ENCODE results near the gene FNDC3B.

The FNDC3B gene

DNA sequence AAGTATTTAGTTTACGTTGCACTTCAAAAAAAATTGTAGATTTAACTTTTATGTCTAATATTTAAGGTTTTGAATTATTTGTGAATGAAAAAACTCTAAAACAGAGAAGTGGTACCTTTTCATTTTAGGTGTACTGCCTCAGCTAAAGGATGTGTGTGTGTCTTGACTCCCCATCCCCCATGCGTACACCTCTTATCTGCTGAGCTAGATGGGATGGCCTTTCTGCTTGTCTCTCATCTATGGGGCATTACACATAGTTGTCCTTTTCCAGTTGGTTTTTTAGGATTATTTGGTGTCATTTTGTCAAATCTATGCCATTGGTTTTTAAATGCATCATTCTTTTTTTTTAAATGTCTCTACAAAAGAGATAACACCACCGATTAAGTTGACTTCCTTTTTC lies 110.9 kb downstream of the FNDC3B start:
- DNase-seq (ENCODE audit: low read depth in 2 of 2): no peak

DNA sequence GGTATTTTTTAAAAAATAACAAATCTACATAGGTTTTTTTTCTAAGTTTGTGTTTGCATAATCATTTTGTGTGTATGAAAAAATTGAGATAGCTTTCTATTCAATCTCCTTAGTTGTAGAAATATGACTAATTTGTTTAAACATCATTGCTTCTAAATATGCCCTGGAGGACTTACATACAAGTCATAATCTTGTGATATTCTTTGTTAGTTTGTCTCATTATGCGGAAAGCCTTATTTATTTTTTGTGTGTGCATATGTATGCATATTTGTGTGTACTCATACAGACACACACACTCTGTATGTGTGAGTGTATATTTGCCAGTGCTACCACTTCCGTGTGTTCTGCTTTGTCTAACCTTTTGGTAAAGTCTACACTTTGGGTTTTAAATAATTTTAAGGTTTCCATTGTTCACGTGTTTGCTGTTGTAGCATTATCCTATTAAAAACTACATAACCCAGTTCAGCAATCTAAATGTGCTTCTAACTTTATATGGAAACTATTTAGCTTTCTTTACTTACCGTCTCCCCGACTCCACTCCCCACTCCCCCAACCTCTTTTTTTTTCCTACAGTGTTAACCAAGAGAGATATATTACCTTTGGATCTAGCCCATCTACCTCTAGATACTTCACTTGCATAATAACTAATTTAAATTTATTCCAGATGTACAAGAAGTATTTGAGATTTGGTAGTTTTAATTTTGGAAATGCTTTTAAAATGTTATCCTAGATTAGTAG lies 111.7 kb downstream of the FNDC3B start:
- DNase-seq (ENCODE audit: low read depth in 2 of 2): no peak

DNA sequence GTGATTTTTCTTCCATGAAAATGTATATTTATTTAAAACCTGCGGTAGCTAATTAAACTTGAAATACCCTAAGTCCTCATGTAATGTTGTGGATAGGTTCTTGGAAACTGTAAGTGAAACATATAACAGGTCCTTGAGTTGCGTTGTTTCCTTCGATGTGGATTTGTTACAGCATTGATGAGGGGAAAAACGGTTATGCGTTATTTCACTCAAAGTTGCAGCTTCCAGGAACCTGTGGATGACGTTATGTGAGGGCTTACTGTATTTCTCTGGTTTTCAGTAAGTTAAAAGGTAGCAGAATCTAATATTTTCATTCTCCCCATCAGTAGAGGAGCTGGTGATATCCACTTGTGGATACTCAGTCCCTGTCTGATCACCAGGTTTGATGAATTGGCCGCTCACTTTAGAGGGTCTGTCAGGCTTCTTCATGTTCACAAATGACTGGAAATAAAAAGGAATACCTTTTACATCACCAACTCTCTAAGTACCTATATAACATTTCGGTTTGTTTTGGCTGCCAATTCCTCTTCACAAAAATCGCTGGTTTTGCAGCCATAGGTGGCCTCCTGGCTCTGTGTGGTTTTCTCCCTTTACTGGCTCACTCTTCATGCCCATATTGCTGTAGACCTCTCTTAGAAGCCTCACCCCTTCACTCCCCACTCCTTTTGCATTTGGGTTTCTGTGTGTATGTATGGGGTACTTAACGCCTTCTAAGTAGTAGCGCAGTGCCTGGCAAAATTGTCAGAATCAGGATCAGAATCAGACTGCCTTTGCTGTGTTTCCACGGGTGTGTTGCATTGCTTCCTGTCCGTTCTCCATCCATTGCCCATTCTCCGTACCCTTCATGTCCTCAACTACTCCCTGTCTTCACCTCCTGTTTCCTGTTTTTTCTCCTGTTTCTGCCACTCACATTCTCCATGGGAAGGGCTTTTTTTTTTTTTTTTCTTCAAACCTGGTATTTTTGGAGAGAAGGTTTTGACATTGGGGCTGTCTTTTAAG lies 112.6 kb downstream of the FNDC3B start:
- DNase-seq (ENCODE audit: low read depth in 2 of 2): no peak

DNA sequence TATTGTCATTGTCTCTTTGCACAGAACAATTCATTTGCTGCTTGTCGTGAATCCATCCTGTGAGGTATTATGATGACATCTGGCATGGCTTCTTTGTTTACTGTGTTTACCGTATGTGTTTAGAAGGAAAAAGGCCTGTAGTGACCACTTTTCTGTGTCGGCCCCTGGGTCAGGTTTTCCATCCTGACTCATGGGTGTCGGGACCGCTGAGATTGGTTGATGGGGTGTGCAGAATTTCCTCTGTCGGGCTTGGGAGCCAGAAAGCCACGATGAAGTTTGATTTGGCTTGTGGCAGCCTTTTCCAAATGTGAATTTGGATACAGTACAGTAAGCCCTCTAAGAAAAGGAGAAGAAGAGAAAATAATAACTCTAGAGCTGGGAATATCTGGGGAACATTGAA lies 113.5 kb downstream of the FNDC3B start:
- DNase-seq (ENCODE audit: low read depth in 2 of 2): no peak

DNA sequence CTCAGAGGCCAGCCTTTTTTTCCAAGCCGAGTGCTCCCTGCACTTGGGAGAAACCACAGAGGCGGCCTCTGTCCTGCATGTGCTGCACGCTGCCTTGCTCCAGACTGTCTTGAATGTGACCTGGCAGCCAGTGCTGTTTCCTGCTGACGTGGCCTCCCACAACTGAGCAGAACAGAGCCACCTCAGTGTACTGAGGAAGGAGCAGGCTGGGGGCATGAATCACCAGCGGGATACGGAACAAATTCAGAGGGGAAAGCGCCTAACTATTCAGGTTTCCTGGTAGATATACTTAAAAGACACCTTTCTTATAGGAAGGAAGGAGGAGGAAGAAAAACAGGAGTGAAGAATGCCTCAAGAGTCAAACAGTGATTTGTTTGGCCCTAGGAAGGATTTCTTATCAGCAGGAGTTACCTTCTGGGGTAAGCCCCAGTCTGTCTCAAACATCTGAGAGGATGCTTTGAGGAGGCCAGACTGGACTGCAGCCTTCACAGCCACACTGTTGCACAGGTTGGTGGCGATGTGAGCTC lies 114.0 kb downstream of the FNDC3B start:
- DNase-seq (ENCODE audit: low read depth in 2 of 2): peak; percentile 16 to 31

DNA sequence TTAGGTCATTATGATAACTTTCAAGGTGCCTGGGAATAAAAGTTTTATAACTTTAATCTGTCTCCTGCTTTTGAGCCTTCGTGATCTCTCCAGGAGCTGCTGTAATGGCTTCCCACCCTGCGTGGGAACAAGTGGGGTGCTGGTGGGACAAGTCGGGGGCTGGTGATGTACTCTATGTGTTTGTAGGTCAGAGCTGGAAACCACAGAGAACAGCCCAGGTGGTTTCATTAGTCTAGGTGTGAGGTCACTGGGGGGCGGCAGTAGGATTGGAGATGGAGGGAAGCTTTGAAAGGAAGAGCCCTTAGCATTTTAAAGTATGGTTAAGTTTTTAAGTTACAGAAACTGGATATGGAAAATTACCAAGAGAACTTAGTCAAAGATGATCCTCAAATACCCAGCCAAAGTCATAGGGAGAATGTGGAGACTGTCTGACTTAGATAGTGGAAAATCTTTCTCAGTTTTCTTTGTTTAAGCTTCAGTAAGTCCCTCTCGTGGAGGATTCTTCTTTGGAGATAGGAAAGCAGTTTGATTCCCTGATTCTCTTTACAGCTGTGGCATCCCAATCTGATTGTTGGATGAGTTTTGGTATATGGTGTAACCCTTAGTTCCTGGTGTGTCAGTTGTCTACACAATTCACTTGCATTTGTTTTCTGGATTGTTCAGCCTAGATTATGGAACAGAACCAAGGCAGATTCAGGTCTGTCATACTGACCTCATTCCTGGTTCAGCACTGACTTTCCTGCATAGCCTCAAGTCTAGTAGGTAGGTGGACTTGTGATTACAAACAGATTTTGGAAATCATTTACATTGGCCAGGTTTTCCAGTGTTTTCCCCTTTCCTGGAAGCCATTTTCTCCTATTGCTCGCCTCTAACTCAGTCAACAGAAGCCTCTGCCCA lies 115.6 kb downstream of the FNDC3B start:
- DNase-seq (ENCODE audit: low read depth in 2 of 2): no peak

DNA sequence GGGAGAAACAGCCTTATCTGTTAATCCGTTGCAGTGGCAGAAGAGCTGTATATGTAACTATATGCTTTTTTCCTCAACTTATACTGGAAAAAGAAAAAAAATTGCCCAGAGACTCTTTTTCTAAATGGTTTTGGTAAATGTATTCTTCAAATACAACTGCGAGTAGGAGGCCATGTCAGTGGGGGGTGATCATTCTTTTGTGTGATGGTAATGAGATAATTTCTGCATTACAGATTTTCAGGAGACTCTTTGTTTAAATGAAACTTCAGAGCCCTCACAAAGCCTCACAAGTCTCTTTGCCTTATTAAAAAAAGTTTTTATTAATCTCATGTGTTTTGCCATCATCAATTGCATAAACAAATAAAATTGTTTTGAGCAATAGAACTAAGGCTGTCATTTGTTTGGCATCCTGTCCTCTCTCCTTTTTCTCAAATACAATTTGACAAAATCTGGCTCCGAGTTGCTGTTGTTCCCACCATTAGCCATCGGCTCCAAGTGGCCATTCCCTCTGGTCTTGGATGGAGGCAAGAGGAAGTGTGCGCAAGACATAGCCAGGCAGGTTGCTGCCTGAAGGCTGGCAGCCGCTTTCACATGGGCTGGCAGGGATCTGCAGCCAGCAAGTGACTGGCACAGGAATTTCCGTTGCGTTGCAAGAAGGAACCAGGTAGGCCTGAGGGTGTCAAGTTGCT lies 116.7 kb downstream of the FNDC3B start:
- DNase-seq (ENCODE audit: low read depth in 2 of 2): no peak

DNA sequence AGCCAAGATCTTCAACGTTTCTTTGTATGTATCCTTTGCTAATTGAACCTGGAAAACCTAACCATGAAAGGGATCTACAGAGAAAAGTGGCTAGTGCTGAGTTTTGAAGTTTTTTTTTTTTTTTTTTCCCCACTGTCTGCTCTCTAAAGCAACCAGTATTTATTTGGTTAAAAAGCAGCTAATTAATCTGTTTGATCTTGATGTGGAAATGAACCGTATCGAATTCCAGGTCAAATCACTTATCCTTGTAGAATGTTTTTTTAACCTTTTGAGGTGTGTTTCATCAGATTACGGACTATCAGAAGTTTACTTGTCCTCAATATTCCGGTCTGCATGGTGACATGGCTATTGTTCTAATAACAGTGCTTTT lies 117.2 kb downstream of the FNDC3B start:
- no peak for DNase-seq (ENCODE audit: low read depth in 2 of 2)

DNA sequence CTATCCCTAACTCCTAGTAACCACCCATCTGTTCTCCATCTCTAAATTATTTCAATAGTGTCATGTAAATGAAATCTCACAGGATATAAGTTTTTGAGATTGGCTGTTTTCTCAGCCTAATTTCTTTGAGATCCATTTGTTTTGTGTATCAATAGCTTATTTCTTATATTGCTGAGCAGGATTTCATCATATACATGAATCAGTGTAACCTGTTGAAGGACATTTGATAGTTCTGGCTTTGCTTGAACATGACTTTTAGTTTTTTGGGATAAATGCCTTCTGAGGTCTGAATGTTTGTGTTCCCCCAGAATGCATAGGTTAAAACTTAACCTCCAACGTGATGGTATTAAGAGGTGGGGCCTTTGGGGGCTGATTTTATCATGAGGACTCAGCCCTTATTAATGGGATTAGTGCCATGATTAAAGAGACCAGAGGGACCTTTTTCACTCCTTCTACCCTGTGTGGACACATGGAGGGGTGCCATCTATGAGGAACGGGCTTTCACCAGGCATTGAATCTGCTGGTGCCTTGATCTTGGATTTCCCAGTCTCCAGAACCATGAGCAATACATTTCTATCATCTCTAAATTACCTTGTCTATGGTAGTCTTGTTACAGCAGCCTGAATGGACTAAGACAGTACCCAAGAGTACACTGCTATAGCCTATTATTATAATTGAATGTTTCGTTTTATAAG lies 118.3 kb downstream of the FNDC3B start:
- DNase-seq (ENCODE audit: low read depth in 2 of 2): no peak

DNA sequence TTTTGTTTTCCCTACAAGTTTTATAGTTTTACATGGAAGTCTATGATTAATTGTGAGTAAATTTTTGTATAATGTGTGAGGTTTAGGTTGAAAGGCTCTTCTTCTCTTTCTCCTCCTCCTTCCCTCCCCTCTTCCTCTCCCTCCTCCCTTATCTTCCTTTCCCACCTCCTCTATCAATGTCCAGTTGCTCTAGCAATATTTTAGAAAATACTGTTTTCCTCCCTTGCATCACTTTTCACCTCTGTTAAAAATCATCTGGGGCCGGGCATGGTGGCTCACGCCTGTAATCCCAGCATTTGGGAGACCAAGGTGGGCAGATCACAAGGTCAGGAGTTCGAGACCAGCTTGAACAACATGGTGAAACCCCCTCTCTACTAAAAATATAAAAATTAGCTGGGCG lies 119.4 kb downstream of the FNDC3B start:
- no peak for DNase-seq (ENCODE audit: low read depth in 2 of 2)

DNA sequence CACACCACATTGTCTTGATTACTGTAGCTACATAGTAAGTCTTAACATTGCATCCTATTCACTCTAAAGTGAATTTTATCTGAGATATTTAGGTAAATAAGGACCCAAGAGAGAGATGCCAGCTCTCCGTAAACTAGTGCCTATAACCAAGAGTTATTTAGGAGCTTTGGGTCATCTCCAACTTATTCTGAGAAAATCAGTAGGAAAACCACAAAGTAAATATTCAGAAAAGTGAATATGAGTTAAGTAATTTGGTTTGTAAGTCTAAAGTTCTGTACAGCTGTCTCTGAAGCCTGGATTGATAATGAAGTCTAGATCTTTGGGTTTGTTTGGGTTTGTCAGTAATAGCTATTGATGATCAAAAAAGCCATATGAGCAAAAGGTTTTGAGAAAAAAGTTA lies 120.0 kb downstream of the FNDC3B start:
- no peak for DNase-seq (ENCODE audit: low read depth in 2 of 2)

DNA sequence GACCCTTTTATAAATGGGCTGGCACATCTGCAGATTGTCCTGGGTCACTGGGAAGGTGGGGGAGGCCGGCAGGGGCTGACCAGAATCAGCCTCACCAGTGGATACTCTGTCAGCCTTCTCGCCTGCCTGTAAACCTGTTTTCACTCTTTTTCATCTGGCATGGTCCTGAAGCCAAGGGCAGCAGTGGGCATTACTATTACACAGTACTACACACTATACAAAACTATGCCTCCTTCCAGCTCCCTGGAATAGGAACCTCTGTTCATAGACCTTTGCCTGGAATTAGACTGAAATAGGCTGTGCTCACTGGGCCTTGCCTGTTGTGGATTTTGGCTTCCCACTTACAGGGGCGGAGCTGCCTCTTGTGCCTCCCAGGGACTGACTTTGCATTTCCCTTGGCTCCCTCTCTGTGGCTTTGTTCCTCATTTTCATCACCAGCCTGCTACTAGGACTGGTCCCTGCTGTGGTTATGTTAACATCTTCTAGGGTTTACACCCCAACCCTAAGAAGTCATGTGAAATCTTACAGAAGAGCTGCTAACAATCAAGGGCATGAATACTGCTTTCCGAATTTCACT lies 120.7 kb downstream of the FNDC3B start:
- no peak for DNase-seq (ENCODE audit: low read depth in 2 of 2)

DNA sequence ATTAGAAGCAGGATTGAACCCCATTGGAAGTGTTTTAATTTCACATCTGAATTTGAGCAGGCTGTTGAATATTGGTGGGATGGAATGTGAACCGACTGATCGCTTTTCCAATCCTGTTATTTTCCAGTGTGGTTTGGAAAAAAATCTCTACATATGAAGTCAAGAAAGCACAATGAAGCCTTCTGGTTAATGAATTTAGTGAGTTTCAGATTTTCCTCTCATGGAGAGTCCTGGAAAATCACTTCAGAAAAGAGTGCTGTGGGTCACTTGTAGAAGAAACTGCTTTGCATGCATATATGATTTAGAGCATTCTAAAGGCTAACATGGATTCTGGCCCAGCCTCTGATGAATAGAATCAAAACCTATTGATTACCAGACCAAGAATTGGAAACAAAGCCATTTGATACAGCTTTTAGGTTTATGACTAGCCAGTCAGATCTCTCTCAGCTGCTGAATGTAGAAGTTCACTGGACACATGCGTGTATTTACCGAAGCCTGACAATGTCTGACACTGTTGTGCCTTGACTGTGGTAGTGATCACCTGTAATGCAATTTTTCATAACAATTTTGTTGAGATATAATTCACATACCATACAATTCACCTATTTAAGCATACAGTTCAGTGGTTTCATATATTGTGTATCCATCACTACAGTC lies 121.9 kb downstream of the FNDC3B start:
- no peak for DNase-seq (ENCODE audit: low read depth in 2 of 2)

DNA sequence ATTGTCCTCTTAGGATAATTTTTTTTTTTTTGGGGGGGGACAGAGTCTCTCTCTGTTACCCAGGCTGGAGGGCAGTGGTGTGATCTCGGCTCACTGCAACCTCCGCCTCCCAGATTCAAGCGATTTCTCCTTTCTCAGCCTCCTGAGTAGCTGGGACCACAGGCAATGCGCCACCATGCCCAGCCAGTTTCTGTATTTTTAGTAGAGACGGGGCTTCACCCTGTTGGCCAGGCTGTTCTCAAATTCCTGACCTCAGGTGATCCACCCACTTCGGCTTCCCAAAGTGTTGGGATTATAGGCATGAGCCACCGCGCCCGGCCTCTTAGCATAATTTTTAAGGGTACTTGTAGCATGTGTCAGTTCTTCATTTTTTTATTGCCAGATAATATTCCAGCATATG lies 122.6 kb downstream of the FNDC3B start:
- DNase-seq (ENCODE audit: low read depth in 2 of 2): no peak

DNA sequence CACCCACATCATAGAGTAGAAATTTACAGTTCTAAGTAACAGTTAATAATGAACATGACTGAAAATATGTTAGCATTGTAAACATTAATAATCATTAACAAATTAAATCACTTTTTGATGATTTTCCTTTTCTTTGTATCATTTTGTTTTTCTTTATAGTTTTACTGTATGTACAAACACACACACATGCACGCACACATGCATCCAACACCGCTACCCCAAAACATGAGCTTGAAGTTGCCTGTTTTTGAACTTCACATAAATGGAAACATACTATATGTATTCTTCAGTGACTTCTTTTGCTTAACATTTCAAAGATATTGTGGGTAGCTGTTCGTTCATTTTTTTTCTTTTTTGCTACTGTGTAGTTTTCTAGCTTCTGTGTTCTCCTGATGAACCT lies 123.9 kb downstream of the FNDC3B start:
- DNase-seq (ENCODE audit: low read depth in 2 of 2): no peak

DNA sequence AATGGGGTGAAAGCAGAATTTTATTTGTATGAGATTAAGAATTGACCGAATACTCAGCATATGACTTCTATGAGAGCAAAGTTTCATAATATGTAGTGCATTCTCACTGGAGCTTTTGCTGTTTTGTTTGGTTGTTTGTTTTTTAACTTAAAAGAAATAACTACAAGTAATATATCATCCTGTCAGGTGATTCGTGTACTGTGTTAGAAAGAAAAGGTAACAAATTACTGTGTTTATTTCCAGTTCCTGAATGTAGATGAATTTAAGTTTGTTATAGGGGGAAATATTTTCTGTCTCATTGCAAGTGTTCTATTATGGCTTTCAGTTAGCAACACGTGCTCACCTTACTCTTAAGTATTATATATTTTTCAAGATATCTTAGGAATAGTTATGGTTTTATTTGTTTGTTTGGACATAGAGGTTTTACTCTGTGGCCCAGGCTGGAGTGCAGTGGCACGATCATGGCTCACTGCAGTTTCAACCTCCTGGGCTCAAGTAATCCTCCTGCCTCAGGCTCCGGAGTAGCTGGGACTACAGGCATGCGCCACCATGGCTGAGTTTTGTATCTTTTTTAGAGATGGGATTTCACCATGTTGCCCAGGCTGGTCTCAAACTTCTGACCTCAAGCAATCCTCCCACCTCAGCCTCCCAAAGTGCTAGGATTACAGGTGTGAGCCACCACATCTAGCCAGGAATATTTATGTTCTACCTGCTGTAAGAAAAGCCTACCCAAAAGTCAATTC lies 125.4 kb downstream of the FNDC3B start:
- no peak for DNase-seq (ENCODE audit: low read depth in 2 of 2)

DNA sequence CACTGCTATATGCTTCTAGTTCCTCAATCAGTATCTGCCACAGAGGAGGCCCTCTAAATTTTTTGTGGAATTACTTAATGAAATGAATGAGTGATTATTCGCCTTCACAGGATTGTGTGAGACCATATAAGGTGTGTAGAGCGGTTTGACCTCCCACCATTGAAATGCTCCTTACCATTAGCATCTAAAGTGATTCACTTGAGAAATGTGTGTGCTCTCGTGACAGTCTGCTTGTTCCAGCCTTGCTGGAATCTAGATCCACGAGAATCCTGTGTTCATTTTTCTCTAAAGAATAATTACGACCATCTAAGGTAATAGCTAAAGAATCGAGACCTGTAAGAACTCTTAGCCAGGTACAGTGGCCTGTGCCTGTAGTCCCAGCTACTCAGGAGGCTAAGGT lies 126.9 kb downstream of the FNDC3B start:
- DNase-seq (ENCODE audit: low read depth in 2 of 2): no peak

DNA sequence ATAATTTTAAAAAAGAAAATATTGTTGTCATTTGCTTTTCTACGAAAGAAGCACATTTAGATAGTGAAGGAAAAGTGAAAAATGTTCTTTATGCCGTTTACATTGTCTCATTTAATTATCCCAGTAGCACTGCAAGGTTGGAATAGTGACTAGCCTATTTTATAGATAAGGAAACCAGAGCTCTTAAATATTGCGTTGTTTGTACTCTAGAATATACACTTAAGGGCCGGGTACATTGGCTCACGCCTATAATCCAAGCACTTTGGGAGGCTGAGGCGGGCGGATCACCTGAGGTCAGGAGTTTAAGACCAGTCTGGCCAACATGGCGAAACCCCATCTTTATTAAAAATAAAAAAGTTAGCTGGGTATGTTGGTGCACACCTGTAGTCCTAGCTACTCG lies 127.5 kb downstream of the FNDC3B start:
- no peak for DNase-seq (ENCODE audit: low read depth in 2 of 2)

Measured in stimulated activated CD4-positive, alpha-beta T cell treated with anti-CD3 and anti-CD28 coated beads, Interleukin-12 subunit alpha, Interleukin-12 subunit beta, amount 100 ng/mL, for 24 hours (primary cell).